ENCODE data around the gene P3H4.

The P3H4 gene

DNA sequence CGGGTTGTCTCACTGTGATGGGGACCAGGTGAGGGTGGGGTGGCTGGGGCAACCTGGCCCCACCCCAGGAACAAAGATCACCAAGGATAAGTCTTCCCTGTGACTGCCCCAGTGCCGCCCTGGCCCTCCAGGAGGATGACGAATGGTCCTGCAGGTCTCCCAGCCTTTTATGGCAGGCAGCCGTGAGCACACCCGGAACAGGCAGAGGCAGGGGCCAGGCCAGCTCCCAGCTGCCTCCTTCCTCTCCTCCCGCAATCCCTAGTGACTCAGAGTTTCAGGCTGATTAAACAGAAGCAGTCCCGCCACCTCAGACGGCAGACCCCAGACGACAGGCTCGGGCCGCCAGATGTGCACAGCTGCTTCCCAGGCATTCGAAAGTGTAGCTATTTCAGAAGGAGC, 38.6 kb downstream of the P3H4 start:
- in situ Hi-C loops (cut with HindIII; ENCODE audit: low sequenced_read_pairs), result no loop called here

DNA sequence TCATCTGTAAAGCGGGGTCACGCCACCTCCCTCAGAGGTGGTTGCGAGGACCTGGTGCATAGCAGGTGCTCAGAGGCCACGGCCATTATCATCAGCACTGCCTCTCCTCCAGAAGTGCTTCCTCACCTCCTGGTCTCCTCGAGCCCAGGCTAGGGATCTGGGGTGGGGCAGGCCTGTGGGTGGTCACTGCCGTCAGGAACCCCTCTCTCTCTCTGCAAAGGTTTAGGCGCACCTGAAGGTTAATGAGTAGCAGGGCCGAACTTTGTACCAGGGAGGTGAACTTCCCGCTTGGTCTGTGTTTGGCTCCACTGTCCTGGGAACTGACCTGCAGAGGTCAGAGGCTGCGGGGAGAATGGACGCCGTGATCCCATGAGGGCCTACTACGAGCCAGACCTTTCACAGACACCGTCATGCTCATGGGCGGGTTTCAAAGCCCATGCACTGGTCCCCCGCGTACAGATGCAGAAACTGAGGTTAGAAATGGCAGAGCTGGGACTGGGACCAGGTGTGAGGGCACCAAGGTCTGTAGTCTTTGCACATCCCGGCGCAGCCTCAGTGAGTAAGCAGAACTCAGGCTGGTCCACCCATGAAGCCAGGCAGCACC, 39.1 kb downstream of the P3H4 start:
- in situ Hi-C loops (cut with HindIII; ENCODE audit: low sequenced_read_pairs), result no loop called here

DNA sequence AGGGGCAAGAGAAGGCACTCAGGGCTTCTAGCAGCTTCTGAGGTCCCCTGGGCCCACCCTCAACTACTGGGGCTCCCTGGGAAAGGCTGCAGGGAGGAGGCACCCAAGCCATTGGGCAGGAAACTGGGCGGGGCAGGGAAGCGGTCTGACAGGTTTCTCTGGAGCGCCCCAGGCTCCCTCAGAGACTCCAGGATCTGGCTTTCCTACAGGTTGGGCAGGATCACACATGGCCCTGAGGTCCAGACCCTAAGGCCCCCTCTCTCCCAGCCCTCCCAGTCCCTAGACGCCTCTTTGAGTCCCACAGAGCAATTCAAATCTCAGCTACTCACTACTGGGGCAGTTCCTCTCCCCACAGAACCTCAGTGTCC, 39.5 kb downstream of the P3H4 start:
- in situ Hi-C loops (cut with HindIII; ENCODE audit: low sequenced_read_pairs), result no loop called here

DNA sequence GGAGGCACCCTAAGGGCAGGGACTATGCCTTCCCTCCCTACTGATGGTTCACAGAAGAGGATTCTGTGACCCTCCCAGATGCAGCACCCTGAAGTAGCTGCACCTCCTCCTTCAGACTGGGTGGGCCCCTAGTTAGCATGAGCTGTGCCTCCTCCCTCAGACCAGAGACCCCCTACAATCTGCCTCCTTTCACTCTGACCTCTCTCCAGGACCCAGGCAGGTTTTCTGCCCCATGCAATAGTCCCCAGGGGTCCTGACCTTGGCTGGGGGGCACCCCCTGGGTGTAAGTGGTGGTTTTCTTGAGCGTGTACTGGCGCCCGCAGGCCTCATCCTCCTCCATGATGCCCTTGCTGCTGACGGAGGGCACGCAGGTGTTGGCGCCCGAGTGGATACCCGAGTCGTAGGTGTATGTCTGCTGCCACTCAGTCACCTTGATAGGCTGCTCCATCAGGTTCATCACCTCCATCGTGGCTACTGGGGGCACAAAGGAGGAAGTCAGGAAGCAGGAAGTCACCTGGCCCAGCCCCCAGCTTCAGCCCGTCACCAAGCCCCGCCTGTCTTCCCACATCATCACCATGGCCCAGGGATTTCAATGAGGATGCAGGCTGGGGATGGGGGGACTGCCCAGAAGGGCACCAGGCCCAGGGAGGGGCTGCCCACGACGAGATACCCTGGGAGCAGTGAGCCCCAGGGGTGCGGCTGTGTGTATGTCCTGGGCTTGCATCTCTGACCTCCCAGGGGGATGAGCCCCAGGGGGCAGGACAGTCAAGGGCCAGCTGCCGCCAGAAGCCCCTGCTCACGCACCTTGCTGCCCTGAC, 40.2 kb downstream of the P3H4 start:
- in situ Hi-C loops (cut with HindIII; ENCODE audit: low sequenced_read_pairs), result no loop called here

DNA sequence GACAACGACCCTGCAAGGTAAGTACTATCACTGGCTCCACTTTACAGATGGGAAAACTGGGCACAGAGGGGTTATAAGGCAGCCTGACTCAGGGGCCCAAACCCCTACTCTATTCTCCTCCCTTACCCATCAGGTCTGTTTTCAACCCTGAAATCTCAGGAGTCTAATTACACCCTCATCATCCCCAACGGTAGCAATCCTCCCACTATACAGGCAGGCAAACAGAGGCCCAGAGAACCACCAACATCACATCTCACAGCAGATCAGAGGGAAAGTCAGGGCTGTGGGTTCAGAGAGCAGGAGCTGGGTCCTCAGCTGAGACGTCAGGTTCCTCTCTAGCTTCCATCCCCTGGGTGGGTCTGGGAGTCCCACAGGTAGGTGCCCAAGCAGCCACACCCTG, 41.8 kb downstream of the P3H4 start:
- in situ Hi-C loops (cut with HindIII; ENCODE audit: low sequenced_read_pairs), result no loop called here

DNA sequence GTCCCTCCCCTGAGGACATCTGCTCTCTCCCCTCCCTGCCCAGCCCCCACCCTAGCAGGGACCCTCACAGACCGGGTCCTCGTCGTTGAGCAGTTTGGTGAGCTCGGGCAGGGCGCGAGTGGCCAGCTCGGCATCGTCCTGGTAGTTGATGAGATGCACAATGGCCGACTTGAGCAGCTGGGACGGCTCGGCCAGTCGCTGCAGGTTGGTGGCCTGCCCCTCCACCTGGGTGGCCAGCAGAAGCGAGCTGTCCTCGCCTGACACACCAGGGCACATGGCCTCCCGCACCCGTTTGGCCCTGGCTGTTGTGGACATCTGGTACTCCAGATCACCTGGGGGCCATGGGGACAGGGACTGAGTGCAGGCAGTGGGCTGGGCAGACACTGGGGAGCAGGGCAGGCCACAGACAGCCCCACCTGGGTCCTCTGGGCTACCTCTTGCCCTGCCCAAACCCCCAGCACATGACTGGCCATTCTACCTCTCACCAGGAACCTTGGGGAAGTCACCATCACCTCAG, 42.3 kb downstream of the P3H4 start:
- in situ Hi-C loops (cut with HindIII; ENCODE audit: low sequenced_read_pairs), result no loop called here

DNA sequence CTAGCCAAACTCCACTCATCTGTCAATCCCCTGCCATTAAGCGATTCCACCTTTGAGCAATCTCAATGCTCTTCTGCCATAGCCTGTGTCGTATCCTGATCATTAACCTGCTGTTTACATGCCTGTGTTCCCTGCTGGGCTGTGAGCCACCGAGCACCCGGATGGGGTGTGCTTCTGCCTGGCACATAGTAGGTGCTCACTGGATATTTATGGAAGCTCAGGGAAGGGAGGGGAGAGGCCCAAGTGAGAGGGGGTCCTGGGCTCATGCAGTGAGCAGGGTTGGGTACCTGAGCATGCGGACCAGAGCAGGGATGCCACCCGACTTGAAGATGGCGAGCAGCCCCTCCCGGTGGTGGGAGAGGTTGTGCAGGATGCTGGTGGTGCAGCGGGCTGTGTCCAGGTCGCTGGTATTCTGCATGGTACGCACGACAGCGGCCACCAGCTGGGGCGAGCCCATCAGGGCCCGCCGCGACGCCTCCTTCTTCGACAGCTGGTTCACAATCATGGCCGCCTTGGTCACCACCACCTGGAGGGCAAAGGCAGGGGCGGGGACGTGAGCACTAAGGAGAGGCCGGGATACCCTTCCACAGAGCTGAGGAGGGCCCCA, 43.0 kb downstream of the P3H4 start:
- in situ Hi-C loops (cut with HindIII; ENCODE audit: low sequenced_read_pairs), result no loop called here

DNA sequence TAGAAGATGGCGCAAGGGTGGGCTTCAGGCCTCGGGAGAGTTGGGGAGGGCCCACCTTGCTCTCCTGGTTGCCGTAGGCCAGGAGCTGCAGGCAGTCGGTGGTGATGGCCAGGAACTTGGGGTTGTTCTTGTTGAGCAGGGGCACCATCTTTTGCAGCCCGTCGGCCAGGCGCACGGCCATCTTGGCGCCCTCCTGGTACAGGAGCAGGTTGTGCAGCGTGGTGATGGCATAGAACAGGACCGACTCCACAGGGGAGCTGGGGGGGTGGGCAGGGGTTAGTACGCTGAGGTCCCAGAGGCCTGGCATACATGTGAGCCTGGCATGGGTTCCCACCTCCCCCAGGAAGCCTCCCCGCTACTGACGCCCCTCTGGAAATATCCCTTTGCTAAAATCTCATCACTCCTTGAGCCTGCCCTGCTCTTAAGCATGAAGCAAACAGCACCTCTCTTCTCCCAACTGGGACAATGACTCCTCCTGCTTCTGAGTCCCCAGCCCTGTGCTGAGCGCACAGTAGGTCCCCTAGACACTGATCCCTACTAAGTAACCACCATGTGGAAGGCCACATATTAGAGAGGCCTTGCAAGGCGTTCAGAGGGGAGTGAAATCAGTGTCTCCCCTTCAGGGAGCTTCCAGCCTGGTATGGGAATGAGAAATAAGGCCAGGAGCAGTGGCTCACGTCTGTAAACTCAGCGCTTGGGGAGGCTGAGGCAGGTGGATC, 44.3 kb downstream of the P3H4 start:
- in situ Hi-C loops (cut with HindIII; ENCODE audit: low sequenced_read_pairs), result no loop called here

DNA sequence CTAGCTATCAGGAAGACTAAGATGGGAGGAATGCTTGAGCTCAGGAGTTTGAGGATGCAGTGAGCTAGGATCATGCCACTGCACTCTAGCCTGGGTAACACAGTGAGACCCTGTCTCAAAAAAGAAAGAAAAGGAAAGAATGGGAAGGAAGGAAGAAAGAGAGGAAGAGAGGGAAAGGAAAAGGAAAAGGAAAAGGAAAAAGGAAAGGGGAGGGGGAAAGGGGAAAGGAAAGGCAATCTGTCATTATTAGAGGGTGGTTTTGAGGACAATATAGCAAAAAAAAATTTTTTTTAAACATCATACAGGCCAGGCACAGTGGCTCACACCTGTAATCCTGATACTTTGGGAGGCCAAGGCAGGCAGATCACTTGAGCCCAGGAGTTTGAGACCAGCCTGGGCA, 45.6 kb downstream of the P3H4 start:
- in situ Hi-C loops (cut with HindIII; ENCODE audit: low sequenced_read_pairs), result no loop called here

DNA sequence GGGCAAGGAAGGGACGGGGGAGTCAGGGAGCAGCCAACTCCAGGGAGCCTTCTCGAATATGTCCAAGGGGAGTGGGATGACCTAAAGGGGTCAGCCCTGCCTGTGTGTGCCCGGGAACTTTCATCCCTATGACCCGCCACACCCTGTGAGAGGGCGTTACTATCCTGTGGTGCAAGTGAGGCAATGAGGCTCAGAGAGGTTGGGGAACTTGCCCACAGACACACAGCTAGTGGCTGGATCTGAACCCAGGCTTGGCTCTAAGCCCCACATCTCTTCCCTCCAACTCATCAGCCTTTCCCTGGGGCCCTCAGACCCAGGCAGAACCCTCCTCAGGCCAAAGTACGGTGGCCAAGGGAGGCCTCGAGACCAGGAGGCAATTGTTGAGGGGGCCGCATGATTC, 48.4 kb downstream of the P3H4 start:
- in situ Hi-C loops (cut with HindIII; ENCODE audit: low sequenced_read_pairs), result no loop called here

DNA sequence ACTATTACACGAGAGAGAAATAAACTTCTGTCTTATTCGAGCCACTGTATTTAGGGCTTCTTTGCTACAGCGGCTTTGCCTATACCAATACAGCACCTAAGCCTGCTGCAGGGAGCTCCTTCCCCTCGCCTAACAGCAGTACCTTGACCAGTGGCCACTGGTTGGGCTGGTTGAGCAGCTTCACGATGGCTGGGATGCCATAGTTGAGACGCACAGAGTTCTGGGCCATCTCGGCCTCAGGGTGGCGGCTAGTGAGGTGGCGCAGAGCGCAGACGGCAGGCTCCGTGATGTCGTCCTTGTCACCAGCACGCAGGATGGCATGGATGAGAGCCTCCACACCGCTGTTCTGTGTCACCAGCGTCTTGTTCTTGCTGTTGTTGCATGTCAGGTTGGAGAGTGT, 48.9 kb downstream of the P3H4 start:
- in situ Hi-C loops (cut with HindIII; ENCODE audit: low sequenced_read_pairs), result no loop called here

DNA sequence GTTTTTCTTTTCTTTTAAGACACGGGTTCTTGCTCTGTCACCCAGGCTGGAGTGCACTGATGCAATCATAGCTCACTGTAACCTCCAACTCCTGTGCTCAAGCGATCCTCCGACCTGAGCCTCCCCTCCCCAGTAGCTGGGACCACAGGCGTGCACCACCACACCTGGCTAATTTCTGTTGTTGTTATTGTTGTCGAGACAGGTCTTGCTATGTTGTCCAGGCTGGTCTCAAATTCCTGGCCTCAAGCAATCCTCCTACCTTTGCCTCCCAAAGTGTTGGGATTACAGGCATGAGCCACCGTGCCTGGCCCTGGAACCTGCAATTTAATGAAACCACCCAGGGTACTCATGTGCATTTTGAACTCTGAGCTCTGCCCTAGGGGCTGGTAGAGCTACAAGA, 49.4 kb downstream of the P3H4 start:
- in situ Hi-C loops (cut with HindIII; ENCODE audit: low sequenced_read_pairs), result no loop called here

DNA sequence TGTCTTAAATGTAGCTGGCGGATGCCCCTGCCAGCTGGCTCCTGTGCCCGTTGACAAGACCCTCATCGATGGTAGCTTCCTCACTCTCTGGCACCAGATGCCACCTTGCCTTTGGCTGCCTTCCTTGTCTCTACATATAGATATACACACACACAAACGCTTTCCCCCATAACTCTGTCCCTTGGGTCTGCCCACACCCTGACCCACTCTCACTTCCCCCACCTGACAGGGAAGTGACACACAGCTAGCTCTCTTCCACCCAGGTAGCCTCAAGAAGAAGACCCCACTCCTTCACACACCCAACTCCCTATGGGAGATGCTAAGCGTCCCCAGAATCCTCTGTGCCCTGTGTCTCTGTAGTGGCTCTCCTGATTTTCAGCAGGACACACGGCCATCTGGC, 50.9 kb downstream of the P3H4 start:
- in situ Hi-C loops (cut with HindIII; ENCODE audit: low sequenced_read_pairs), result no loop called here

DNA sequence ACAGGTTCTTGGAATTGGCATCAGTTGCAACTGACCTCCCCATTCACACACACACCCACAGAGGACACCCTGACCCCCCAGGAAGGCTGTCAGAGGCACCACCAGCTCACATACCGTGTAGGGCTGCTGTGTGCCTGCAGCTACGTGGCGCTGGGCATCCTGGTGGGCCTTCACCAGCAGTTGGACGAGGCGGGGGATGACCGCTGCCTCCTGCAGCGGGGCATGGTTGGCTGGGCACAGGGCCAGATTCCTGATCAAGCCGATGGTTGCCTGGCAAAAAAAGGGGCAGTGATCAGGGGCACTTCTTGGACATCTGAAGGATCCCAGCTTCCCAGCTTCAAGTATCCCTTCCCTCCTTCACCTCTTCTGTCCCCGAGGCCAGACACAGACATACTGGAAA, 53.1 kb downstream of the P3H4 start:
- in situ Hi-C loops (cut with HindIII; ENCODE audit: low sequenced_read_pairs), result no loop called here

DNA sequence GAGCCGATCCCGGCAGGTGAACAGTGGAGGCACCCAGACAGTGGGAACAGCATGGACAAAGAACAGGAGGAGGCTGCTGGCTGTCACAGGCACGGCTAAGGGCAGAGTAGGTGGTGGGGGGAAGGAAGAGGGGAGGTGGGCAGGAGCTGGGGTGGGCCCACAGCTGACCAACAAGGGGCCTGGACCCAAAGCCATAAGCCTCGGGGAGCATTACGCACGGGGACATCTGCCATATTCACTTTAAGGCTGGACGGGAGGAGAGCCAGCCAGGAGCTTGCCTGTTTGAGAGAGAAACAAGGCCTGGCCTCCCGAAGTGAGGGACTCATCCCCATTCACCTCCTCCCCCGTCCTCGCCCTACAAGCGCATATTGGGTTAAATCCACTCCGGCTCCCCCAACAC, 57.7 kb downstream of the P3H4 start:
- in situ Hi-C loops (cut with HindIII; ENCODE audit: low sequenced_read_pairs), result no loop called here

All from DLD1 (cell line).